HG02885 (cell line): ENCODE data around the gene C6orf163.

ENCODE experiments used
- ATAC-seq: cut with Tn5 transposase; IDR thresholded peaks from one replicate; pipeline ENCODE4 v1.9.1; 2021; ENCODE audit warnings: mild to moderate bottlenecking; ENCODE audit not compliant: unreplicated experiment, poor library complexity

C6orf163 gene

DNA sequence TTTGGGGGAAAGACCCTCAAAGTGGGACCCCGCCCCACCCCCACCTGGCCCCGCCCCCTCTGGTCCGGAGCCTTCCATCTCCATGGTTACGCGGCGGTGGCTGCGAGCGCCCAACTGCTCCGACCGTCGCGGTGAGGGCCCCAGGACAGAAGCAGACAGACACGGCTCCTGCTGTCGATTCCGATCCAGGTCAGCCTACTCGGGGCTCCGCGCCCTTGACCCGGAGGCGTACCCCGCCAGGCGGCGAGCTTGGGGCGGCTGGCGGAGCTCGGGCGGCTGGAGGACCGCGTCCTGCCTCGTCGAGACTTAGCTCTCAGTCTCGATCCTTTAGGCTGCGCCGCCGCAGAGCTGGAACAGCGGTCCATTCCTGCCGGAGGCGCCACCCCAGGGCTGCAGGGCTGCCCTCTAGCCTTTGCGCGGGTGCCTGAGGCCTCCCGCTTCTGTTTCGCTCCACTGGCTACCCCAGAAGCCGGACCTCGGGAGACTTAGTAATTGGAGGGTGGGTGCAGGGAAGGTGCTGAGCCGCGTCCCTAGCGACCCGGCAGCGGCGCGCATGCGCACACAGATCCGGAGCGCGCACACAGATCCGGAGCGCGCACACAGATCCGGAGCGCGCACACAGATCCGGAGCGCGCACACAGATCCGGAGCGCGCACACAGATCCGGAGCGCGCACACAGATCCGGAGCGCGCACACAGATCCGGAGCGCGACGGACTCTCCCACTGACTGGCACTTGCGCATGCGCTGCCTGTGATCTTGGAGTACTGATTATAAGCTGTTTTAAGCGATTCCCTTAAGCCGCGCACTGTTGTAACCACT, 63.5 kb downstream of the C6orf163 start, which contains the start of gene CFAP206:
TSS of gene CFAP206 (plus strand) at position 72 of the 820 bp plus-strand sequence. CDS start 1,868 bp downstream, outside the sequence.
- peak; percentile 86 for ATAC-seq

DNA sequence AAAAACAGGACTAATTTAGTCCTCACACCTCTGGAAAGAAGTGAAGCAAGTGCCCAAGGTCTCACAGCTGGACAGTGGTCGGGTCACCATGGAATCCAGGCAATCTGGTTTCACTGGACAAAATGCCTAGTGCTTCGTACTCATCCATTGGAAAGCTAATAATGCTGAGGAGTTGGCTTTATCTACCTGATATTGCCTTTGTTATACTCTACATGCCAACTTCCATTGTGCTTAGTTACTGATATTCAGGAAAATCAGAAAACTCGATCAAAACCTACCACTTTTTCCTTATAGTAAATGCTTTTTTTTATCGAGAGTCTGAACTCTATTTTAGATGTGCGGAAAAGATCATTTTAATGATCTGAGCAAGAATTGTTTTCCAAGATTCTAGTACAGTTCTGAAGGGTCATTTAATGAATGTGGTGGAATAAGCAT, 64.1 kb downstream of the C6orf163 start:
- ATAC-seq: peak; percentile 19
